ENCODE results near the gene BCL2L1. TPM values are rescaled to one million over a fixed set of nuclear protein-coding genes. Genes with fewer than 3 reads are reported as not detected.

The BCL2L1 gene
- polyA plus RNA-seq, 4 donors: 52.6 to 160 (median 86.3) TPM

GRCh38 chr20:31680286-31681127 is 42.2 kb downstream of the BCL2L1 start:
- DNase-seq (no peak), FAIRE-seq (no peak)
- Histone ChIP-seq H3K27me3 (ENCODE audit: control insufficient read depth in 3 of 3, insufficient read depth in 3 of 3, low read length in 3 of 3) (no peaks in the 10 kb centered on the region), H3K36me3 (ENCODE audit: control insufficient read depth in 3 of 3, insufficient read depth in 2 of 3, low read depth in 1 of 3, low read length in 3 of 3) (peaks cover 3 to 54% (median 8%) of the 10 kb centered on the region in 3 donors), H3K4me3 (ENCODE audit: low read depth in 1 of 3, low read length in 3 of 3) (no peak overlapping the region), H3K4me1 (ENCODE audit: control insufficient read depth in 3 of 3, insufficient read depth in 2 of 3, low read depth in 1 of 3, low read length in 2 of 3) (peaks cover 12 to 18% (median 14%) of the 10 kb centered on the region in 3 donors), H3K9me3 (ENCODE audit: control insufficient read depth in 2 of 2, insufficient read depth in 1 of 2, low read depth in 1 of 2, low read length in 1 of 2) (no peaks in the 10 kb centered on the region), H3K27ac (ENCODE audit: low read depth in 1 of 3, low read length in 2 of 3) (peak overlapping the region in 1 of 3 donors; percentile 39)
- 83 to 87% (median 84%) methylated on average over 7 of the region's 7 CpGs for WGBS, 3 donors

- no peak overlapping the region for H3K27ac ChIP-seq (ENCODE audit: low read depth in 1 of 3, low read length in 2 of 3)
- DNase-seq (no peak), FAIRE-seq (no peak)
- H3K27me3 ChIP-seq (ENCODE audit: control insufficient read depth in 3 of 3, insufficient read depth in 3 of 3, low read length in 3 of 3): no peaks in the 10 kb centered on the region
- no peaks in the 10 kb centered on the region for H3K9me3 ChIP-seq (ENCODE audit: control insufficient read depth in 2 of 2, insufficient read depth in 1 of 2, low read depth in 1 of 2, low read length in 1 of 2)
- peaks cover 14 to 21% (median 15%) of the 10 kb centered on the region in 3 donors for H3K4me1 ChIP-seq (ENCODE audit: control insufficient read depth in 3 of 3, insufficient read depth in 2 of 3, low read depth in 1 of 3, low read length in 2 of 3)
- WGBS, 3 donors: 83 to 90% (median 86%) methylated on average over 9 of the region's 9 CpGs
- peaks cover 3 to 60% (median 8%) of the 10 kb centered on the region in 3 donors for H3K36me3 ChIP-seq (ENCODE audit: control insufficient read depth in 3 of 3, insufficient read depth in 2 of 3, low read depth in 1 of 3, low read length in 3 of 3)
- no peak overlapping the region for H3K4me3 ChIP-seq (ENCODE audit: low read depth in 1 of 3, low read length in 3 of 3)
These were observed 43.0 kb downstream of the BCL2L1 start for GRCh38 chr20:31679357-31680285.

DNA sequence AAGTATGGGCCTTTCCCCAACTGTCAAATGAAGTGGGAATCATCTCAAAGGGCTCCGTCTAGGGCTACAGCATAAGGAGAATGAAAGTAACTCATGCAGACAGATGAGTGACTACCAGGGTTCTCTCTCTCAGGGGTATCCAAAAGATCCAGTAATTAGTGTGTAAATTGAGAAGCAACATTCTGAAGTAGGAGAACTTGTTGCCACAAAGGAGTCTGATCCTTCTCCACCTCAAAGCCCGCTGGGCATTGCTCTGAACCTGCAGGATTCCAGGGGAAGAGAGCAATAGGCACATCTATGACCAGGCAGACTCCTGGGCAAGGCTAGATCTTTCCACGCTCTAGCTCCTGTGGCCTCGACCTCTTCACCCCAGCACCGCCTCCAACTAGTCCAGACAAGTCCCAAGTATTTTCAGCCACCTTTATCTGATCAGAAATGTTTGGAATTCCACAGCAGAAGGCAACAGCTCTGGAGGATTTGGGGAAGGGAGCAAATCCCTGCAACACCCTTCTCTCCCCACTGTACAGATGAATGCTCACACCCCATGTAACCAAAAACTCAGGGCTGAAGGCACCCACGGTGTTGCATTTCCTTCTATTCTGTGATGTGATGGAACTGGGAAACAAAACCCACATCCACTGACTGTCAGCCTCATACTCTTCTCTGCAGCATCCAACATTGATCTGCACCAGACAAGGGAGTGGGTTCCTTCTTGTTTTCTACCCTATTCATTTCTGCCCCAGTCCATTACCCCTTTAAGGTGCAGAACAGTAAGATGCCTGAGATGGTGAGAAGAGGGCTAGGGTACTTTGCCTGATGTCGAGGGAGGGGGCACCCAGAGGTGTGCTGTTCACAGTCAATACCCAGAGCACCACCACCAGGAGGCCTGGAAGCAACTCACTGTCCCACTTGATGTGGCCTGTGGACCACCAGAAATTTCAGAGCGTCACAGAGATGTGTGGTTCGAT is 44.0 kb downstream of the BCL2L1 start:
- Histone ChIP-seq H3K4me1 (ENCODE audit: control insufficient read depth in 3 of 3, insufficient read depth in 2 of 3, low read depth in 1 of 3, low read length in 2 of 3) (peaks cover 15 to 21% (median 15%) of the 10 kb centered on the region in 3 donors), H3K27ac (ENCODE audit: low read depth in 1 of 3, low read length in 2 of 3) (peak overlapping the region in 2 of 3 donors; percentile 13 to 30), H3K36me3 (ENCODE audit: control insufficient read depth in 3 of 3, insufficient read depth in 2 of 3, low read depth in 1 of 3, low read length in 3 of 3) (peaks cover 3 to 52% (median 8%) of the 10 kb centered on the region in 3 donors), H3K4me3 (ENCODE audit: low read depth in 1 of 3, low read length in 3 of 3) (no peak overlapping the region), H3K27me3 (ENCODE audit: control insufficient read depth in 3 of 3, insufficient read depth in 3 of 3, low read length in 3 of 3) (no peaks in the 10 kb centered on the region), H3K9me3 (ENCODE audit: control insufficient read depth in 2 of 2, insufficient read depth in 1 of 2, low read depth in 1 of 2, low read length in 1 of 2) (no peaks in the 10 kb centered on the region)
- DNase-seq (no peak), FAIRE-seq (no peak)
- 79 to 84% (median 82%) methylated on average over 9 of the region's 9 CpGs for WGBS, 3 donors

DNA sequence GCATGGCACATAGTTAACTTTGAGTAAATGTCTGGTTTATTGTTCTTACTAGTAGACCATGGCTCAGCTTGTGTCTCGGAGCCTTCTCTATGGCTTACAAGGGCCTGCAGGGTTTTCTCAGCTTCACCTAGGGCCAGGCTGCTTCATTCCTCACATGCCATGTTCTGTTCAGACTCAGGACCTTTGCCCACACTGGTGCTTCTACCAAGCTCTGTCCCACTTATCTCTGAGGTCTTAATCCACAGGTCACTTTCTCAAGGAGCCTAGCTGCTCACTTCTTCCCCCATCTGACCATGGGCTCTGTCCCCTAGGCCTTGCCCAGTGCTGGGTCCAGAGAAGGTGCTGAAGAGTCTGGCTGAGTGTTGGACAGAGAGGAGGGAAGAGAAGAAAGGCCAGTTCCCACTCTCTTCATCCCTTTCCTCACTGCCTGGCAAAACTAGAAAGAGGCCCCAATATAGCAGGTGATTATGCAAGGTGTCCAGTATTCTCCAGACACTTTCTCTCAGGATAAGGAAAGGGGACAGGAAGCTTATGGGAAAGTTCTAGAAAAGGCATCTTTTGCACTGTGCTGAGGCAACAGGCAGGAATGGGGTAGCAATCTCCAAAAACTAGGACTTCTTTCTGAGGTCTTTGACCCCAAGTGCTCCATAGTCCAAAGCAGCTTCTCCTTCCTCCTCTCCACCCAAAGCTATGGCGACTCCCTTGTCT is 45.0 kb downstream of the BCL2L1 start:
- peak overlapping the region in 2 of 3 donors; percentile 3 to 44 for H3K27ac ChIP-seq (ENCODE audit: low read depth in 1 of 3, low read length in 2 of 3)
- H3K4me3 ChIP-seq (ENCODE audit: low read depth in 1 of 3, low read length in 3 of 3): no peak overlapping the region
- WGBS, 3 donors: 96 to 100% (median 97%) methylated on average over 2 of the region's 2 CpGs
- peaks cover 3 to 49% (median 6%) of the 10 kb centered on the region in 3 donors for H3K36me3 ChIP-seq (ENCODE audit: control insufficient read depth in 3 of 3, insufficient read depth in 2 of 3, low read depth in 1 of 3, low read length in 3 of 3)
- peaks cover 15 to 21% (median 15%) of the 10 kb centered on the region in 3 donors for H3K4me1 ChIP-seq (ENCODE audit: control insufficient read depth in 3 of 3, insufficient read depth in 2 of 3, low read depth in 1 of 3, low read length in 2 of 3)
- FAIRE-seq (no peak), DNase-seq (no peak)
- no peaks in the 10 kb centered on the region for H3K9me3 ChIP-seq (ENCODE audit: control insufficient read depth in 2 of 2, insufficient read depth in 1 of 2, low read depth in 1 of 2, low read length in 1 of 2)
- no peaks in the 10 kb centered on the region for H3K27me3 ChIP-seq (ENCODE audit: control insufficient read depth in 3 of 3, insufficient read depth in 3 of 3, low read length in 3 of 3)

- no peak for FAIRE-seq
These were observed 46.1 kb downstream of the BCL2L1 start for GRCh38 chr20:31676609-31676989.

GRCh38 chr20:31675828-31676608 is 46.6 kb downstream of the BCL2L1 start:
- Histone ChIP-seq H3K4me1 (ENCODE audit: control insufficient read depth in 3 of 3, insufficient read depth in 2 of 3, low read depth in 1 of 3, low read length in 2 of 3) (peaks cover 17 to 21% (median 18%) of the 10 kb centered on the region in 3 donors), H3K27me3 (ENCODE audit: control insufficient read depth in 3 of 3, insufficient read depth in 3 of 3, low read length in 3 of 3) (no peaks in the 10 kb centered on the region), H3K36me3 (ENCODE audit: control insufficient read depth in 3 of 3, insufficient read depth in 2 of 3, low read depth in 1 of 3, low read length in 3 of 3) (peaks cover 1 to 49% (median 3%) of the 10 kb centered on the region in 3 donors), H3K9me3 (ENCODE audit: control insufficient read depth in 2 of 2, insufficient read depth in 1 of 2, low read depth in 1 of 2, low read length in 1 of 2) (no peaks in the 10 kb centered on the region), H3K4me3 (ENCODE audit: low read depth in 1 of 3, low read length in 3 of 3) (peak overlapping the region in 2 of 3 donors; percentile 8 to 18), H3K27ac (ENCODE audit: low read depth in 1 of 3, low read length in 2 of 3) (peak overlapping the region in 2 of 3 donors; percentile 81 to 92)
- DNase-seq (peak; percentile 3 to 71), FAIRE-seq (no peak)
- 34 to 44% (median 43%) methylated on average over 11 of the region's 11 CpGs for WGBS, 3 donors

More at GRCh38 chr20:31676609-31676989, 46.1 kb downstream of the BCL2L1 start:
- Histone ChIP-seq H3K4me1 (ENCODE audit: control insufficient read depth in 3 of 3, insufficient read depth in 2 of 3, low read depth in 1 of 3, low read length in 2 of 3) (peaks cover 15 to 21% (median 15%) of the 10 kb centered on the region in 3 donors), H3K36me3 (ENCODE audit: control insufficient read depth in 3 of 3, insufficient read depth in 2 of 3, low read depth in 1 of 3, low read length in 3 of 3) (peaks cover 3 to 49% (median 3%) of the 10 kb centered on the region in 3 donors), H3K9me3 (ENCODE audit: control insufficient read depth in 2 of 2, insufficient read depth in 1 of 2, low read depth in 1 of 2, low read length in 1 of 2) (no peaks in the 10 kb centered on the region), H3K27me3 (ENCODE audit: control insufficient read depth in 3 of 3, insufficient read depth in 3 of 3, low read length in 3 of 3) (no peaks in the 10 kb centered on the region), H3K27ac (ENCODE audit: low read depth in 1 of 3, low read length in 2 of 3) (peak overlapping the region in 2 of 3 donors; percentile 81 to 92), H3K4me3 (ENCODE audit: low read depth in 1 of 3, low read length in 3 of 3) (no peak overlapping the region)
- DNase-seq: no peak
- WGBS, 3 donors: 84 to 89% (median 85%) methylated on average over 7 of the region's 7 CpGs

All from small intestine (tissue), 7 donors.